Globus pallidus (tissue), 1 donor: ENCODE measurements around the gene ZFP36.

ENCODE experiments used
- DNase-seq: peaks from one replicate; pipeline ENCODE4 v3.0.0-alpha.2; 2015; ENCODE audit warnings: low spot score

The ZFP36 gene

GRCh38 chr19:39419003-39419402 is 12.4 kb downstream of the ZFP36 start:
- DNase-seq = no peak

- DNase-seq = no peak
These were observed 14.1 kb downstream of the ZFP36 start for GRCh38 chr19:39420769-39421168.

GRCh38 chr19:39422020-39422419 is 15.4 kb downstream of the ZFP36 start:
- DNase-seq = no peak

- no peak for DNase-seq
These were observed 16.8 kb downstream of the ZFP36 start for GRCh38 chr19:39423258-39424086.

DNA sequence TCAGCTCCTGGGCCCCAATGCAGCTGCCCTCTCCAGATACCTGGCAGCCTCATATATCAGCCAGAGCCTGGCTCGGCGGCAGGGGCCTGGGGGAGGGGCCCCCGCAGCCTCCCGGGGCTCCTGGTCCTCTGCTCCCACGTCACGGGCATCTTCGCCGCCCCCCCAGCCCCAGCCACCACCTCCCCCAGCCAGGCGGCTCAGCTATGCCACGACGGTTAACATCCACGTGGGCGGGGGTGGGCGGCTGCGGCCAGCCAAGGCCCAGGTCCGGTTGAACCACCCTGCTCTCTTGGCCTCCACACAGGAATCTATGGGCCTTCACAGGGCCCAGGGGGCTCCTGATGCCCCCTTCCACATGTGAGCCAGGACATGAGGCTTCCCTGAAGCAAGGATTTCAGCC is 18.3 kb downstream of the ZFP36 start:
- DNase-seq = no peak

GRCh38 chr19:39425744-39426143 is 19.1 kb downstream of the ZFP36 start:
- DNase-seq = no peak

DNA sequence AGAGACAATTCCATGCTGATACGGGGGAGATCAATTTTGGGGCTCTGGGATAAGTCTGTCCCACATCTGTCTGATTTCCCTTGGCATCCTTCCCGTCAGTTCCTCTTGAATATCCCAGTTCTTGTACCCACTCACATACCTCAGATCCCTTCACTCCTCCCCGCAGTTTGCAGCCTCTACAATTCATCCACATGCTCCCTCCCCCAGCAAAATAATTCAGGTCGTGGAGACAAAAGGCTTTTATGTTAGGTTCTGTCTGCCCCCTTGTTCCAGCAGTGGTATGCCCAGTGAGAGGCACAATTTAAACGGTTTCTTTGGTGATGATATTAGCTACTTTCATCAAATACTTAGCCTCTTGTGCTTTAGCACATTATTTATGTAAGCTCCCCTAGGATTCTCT is 19.5 kb downstream of the ZFP36 start:
- DNase-seq = no peak

DNA sequence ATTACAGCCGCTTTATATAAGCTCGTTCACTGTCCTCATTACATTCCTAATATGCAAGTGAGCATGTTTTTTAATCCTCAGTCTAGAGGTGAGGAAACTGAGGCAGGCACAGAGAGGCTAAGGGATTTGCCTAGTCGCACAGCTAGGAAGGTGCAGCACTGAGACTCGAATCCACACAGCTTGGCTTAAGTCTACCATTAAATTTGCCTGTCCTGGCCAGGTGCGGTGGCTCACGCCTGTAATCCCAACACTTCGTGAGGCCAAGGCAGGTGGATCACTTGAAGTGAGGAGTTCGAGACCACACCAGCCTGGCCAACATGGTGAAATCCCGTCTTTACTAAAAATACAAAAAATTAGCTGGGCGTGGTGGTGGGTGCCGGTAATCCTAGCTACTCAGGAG is 21.1 kb downstream of the ZFP36 start:
- DNase-seq = no peak

GRCh38 chr19:39428283-39429112 is 21.9 kb downstream of the ZFP36 start:
- DNase-seq = no peak

DNA sequence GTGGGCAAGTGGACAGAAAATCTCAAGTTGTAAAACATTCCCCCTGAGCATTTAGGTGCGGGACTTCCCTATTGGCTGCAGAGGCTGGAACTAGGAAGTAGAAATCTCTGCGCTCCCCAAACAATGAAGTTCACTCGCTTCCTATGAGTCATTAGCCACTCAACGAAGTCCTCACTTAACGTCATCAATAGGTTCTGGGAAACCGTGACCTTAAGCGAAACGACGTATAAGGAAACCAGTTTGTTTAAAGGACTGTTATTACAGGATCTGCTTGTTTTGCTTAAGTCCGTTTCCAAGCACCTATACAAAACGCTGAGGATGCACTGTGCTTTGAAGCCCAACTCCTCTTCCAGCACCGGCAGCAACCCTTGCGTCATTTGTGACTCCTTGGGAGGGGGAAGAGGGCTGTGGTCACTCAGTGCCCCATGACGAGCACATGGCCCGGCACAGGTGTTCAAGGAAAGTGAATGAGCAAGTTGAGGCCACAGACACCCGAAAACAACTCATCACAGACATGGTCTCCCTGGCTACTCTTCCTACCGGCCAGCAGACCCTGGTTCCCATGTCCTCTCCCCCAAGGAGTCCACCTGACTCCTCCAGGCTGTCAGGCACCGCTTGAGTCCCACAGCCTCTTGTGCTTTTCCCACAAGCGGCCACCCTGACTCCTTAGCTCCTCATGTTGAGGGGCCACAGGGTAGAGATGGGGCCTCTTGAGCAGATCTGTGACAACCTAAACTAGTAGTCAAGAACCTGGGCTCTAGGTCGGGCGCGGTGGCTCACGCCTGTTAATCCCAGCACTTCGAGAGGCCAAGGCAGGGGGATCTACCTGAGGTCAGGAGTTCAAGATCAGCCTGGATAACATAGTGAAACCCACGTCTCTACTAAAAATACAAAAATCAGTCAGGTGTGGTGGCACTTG is 24.3 kb downstream of the ZFP36 start:
- no peak for DNase-seq

GRCh38 chr19:39432677-39433025 is 26.0 kb downstream of the ZFP36 start:
- DNase-seq = no peak

DNA sequence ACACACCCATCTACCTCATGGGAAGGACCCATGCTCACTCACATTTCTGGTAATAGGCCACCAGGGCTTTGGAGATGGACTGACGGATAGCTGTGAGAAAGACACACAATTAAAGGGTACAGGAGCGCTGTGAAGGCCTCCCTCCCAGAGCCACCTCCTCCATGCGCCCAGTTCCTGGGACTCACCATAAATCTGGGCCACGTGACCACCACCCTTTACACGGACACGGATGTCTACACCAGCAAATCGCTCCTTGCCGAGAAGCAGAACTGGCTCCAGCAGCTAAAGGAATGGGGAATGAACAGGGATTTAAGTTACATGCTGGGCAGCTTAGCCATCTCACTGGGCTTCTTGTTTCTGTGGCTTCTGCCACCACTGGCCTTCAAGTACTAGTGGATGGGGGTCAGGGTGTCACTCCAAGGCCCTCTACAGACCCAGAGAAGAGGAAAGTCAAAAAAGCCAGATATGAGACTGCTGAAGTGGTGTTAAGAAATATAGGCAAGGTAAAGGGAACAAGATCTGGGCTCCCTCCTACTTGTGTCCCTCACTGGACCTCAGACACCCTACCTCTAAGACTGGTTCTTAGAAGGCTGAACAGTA is 26.9 kb downstream of the ZFP36 start:
- no peak for DNase-seq

GRCh38 chr19:39434123-39435076 is 27.8 kb downstream of the ZFP36 start:
- DNase-seq = no peak

DNA sequence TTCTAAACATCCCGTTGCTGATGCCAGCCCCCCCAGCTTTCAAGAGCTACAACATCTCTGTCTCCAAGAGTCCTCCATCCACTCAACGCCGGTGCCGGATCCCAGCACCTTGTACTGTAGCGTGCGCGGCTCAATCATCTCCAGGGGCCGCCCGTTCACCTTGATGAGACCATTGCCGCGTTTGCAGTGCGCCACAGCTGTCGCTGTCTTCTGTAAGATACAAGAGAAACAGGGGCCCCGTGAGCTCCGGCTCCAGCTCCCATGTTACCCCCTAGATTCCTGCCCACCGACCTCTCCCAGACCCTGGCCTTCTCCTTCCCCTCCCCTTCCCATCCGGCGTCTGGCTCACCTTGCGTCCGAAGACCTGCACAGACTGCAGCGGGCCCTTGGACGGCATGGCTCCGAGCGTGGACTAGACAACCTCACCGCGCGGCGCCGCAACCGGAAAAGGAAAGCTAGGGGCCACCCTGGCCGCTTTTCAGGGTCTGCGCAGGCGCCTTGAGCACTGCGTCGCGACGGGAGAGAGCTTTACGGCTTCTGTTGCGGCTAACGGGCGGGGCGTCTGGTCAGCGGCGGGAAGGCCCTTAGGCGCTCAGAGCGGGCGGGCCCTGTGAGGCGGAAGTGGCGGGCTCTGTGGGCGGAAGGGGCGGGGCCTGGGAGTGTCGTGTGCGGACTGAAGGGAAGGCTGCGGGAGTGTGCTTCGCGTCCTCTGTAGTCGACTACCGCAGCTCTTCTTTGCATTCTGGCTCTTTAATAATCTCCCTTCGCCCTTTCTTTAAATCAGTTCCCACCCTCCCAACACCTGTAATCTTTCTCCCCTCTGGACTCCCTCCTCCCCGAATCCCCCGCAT is 29.1 kb downstream of the ZFP36 start, which contains the start of gene RPS16:
TSS of gene RPS16 (minus strand) at position 451 of the 851 bp plus-strand sequence. CDS start at position 397, 54 bp downstream.
- DNase-seq = peak; percentile 98

GRCh38 chr19:39436350-39436716 is 29.7 kb downstream of the ZFP36 start:
- DNase-seq = no peak

GRCh38 chr19:39438270-39438934 is 31.8 kb downstream of the ZFP36 start:
- no peak for DNase-seq

GRCh38 chr19:39444598-39445195 is 38.0 kb downstream of the ZFP36 start:
- DNase-seq = no peak
